ENCODE data around the gene KCNK3.

DNA sequence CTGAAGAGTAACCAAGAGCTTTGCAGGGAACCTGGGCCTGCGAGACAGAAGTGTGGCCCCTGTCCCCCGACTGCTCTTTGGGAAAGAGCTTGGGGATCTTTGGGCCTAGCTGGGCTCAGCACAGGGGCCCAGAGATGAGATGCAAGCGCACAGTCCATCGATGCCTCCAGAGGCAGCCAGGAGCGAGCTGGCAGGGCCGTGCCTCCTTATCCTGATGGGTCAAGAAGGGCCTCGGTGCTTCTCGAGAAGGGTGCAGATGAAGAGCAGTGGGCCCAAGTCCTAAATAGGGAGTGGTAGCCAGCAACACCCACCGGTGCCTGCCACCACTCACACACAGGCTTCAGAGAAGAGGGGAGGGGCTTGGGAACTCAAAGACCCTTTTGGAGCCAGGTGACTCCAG is 17.6 kb downstream of the KCNK3 start:
- TF ChIP-seq ELF1 (CRISPR knock-in tag; IDR thresholded peaks at IDR 0.05) (no peak), IKZF1 (IDR thresholded peaks at IDR 0.05) (no peak), FOXP1 (IDR thresholded peaks at IDR 0.05) (no peak), FOXP1 (CRISPR knock-in tag; IDR thresholded peaks at IDR 0.05) (no peak), DPF2 (CRISPR knock-in tag; IDR thresholded peaks at IDR 0.05; ENCODE audit: borderline replicate concordance, low read depth) (no peak), PTBP1 (IDR thresholded peaks at IDR 0.05; ENCODE audit: low read depth, low read length, poor library complexity, severe bottlenecking) (no peak), U2AF1 (optimal IDR thresholded peaks at IDR 0.05; ENCODE audit: low read depth, low read length) (no peak), TOE1 (CRISPR knock-in tag; IDR thresholded peaks at IDR 0.05) (no peak), E2F2 (CRISPR knock-in tag; IDR thresholded peaks at IDR 0.05; ENCODE audit: borderline replicate concordance) (no peak), KDM4B (CRISPR knock-in tag; IDR thresholded peaks at IDR 0.05) (no peak), MED1 (CRISPR knock-in tag; IDR thresholded peaks at IDR 0.05) (no peak)

Data from HepG2 (cell line).